Peyer's patch (tissue), 4 donors: Measurements from ENCODE around the gene PLEKHA6. TPM values are rescaled to one million over a fixed set of nuclear protein-coding genes. Genes with fewer than 3 reads are reported as not detected.

Experiments used
- DNase-seq, 3 donors: peaks; one replicate each; pipeline ENCODE4 v3.0.0-alpha.2; 2017 to 2019
- H3K27ac ChIP-seq, 4 donors: fragments of 200-600 bp; sonication (generic); one replicate each; pipeline ENCODE4 v1.5.1; 2016 to 2019
- H3K27me3 ChIP-seq, 2 donors: fragments of 200-600 bp; sonication (generic); one replicate each; pipeline ENCODE4 v1.5.1; 2019
- H3K36me3 ChIP-seq, 3 donors: fragments of 200-600 bp; sonication (generic); one replicate each; pipeline ENCODE4 v1.5.1; 2016 to 2019
- H3K4me1 ChIP-seq, 4 donors: fragments of 200-600 bp; sonication (generic); one replicate each; pipeline ENCODE4 v1.5.1; 2016 to 2019
- H3K4me3 ChIP-seq, 4 donors: fragments of 200-600 bp; sonication (generic); 1 replicate in 3 of 4; 2 replicates in 1 of 4; pipeline ENCODE4 v1.5.1; 2016 to 2019; ENCODE audit warnings: mild to moderate bottlenecking in 1 of 4
- H3K9me3 ChIP-seq, 4 donors: fragments of 200-600 bp; sonication (generic); one replicate each; pipeline ENCODE4 v1.5.1; 2016 to 2019; ENCODE audit warnings: mild to moderate bottlenecking in 1 of 4
- CTCF ChIP-seq, 6 experiments: fragments of 450-650 bp in 4 of 6; fragments of 200-600 bp in 2 of 6; sonication (generic) in 1 of 6; IDR thresholded peaks; one replicate each; pipeline ENCODE4 v1.5.1; 2017 to 2019; ENCODE audit warnings: antibody characterized with exemption in 6 of 6, mild to moderate bottlenecking in 3 of 6, moderate library complexity in 1 of 6
- POLR2A ChIP-seq, 2 donors: fragments of 450-650 bp; IDR thresholded peaks; one replicate each; pipeline ENCODE4 v1.5.1; 2017; ENCODE audit warnings: antibody characterized with exemption in 2 of 2, mild to moderate bottlenecking in 2 of 2, moderate library complexity in 2 of 2
- total RNA-seq, 4 donors: library from RNA; depleted of rRNA; stranded (reverse); fragments of >200 nt; gene quantifications; one replicate each; pipeline ENCODE4 v1.1.0, GENCODE V29; 2016

Gene PLEKHA6
- total RNA-seq, 4 donors from 2014 or later, result 57.3 to 91.6 (median 70.2) TPM

- Histone ChIP-seq H3K4me1 (no peaks in the 10 kb centered on the region), H3K27ac (no peak overlapping the region), H3K36me3 (no peaks in the 10 kb centered on the region), H3K27me3 (no peaks in the 10 kb centered on the region), H3K4me3 (no peak overlapping the region), H3K9me3 (no peaks in the 10 kb centered on the region)
- TF ChIP-seq POLR2A (IDR thresholded peaks at IDR 0.05) (no peak), CTCF (IDR thresholded peaks at IDR 0.05) (no peak)
- no peak for DNase-seq
These were observed 153.6 kb downstream of the PLEKHA6 start for GRCh38 chr1:204206121-204206520.

GRCh38 chr1:204205486-204205885, 154.2 kb downstream of the PLEKHA6 start:
- Histone ChIP-seq H3K36me3 (no peaks in the 10 kb centered on the region), H3K4me3 (no peak overlapping the region), H3K4me1 (no peaks in the 10 kb centered on the region), H3K9me3 (no peaks in the 10 kb centered on the region), H3K27ac (no peak overlapping the region), H3K27me3 (no peaks in the 10 kb centered on the region)
- no peak for DNase-seq
- TF ChIP-seq CTCF (IDR thresholded peaks at IDR 0.05) (no peak), POLR2A (IDR thresholded peaks at IDR 0.05) (no peak)

- no peak for DNase-seq
- H3K4me1 ChIP-seq, result no peaks in the 10 kb centered on the region
These were observed 154.8 kb downstream of the PLEKHA6 start for GRCh38 chr1:204204944-204205343.

GRCh38 chr1:204203206-204203767, 156.4 kb downstream of the PLEKHA6 start:
- H3K4me1 ChIP-seq, result no peaks in the 10 kb centered on the region
- no peaks in the 10 kb centered on the region for H3K27me3 ChIP-seq
- no peak overlapping the region for H3K4me3 ChIP-seq
- no peaks in the 10 kb centered on the region for H3K9me3 ChIP-seq
- H3K36me3 ChIP-seq, result no peaks in the 10 kb centered on the region
- no peak overlapping the region for H3K27ac ChIP-seq
- DNase-seq, result no peak
- TF ChIP-seq POLR2A (IDR thresholded peaks at IDR 0.05) (no peak), CTCF (IDR thresholded peaks at IDR 0.05) (no peak)

More at GRCh38 chr1:204204944-204205343, 154.8 kb downstream of the PLEKHA6 start:
- H3K36me3 ChIP-seq, result no peaks in the 10 kb centered on the region
- H3K4me3 ChIP-seq, result no peak overlapping the region
- TF ChIP-seq CTCF (IDR thresholded peaks at IDR 0.05) (no peak), POLR2A (IDR thresholded peaks at IDR 0.05) (no peak)
- no peak overlapping the region for H3K27ac ChIP-seq
- no peaks in the 10 kb centered on the region for H3K9me3 ChIP-seq
- no peaks in the 10 kb centered on the region for H3K27me3 ChIP-seq

GRCh38 chr1:204202481-204202880, 157.2 kb downstream of the PLEKHA6 start:
- no peaks in the 10 kb centered on the region for H3K9me3 ChIP-seq

More at GRCh38 chr1:204202481-204202880, 157.2 kb downstream of the PLEKHA6 start:
- Histone ChIP-seq H3K4me3 (no peak overlapping the region), H3K36me3 (no peaks in the 10 kb centered on the region), H3K27me3 (no peaks in the 10 kb centered on the region), H3K27ac (no peak overlapping the region), H3K4me1 (no peaks in the 10 kb centered on the region)
- no peak for DNase-seq
- TF ChIP-seq CTCF (IDR thresholded peaks at IDR 0.05) (no peak), POLR2A (IDR thresholded peaks at IDR 0.05) (no peak)
